IPS DF 4.7 (cell line): Measurements from ENCODE around the gene CD99L2.

Experiments
- DNase-seq: peaks from one replicate; pipeline ENCODE4 v3.0.0-alpha.2; 2013; ENCODE audit warnings: low spot score; ENCODE audit errors: extremely low read depth

Gene CD99L2

GRCh38 chrX:150765782-150766350 is 132.6 kb downstream of the CD99L2 start:
- DNase-seq = no peak

GRCh38 chrX:150765237-150765636 is 133.2 kb downstream of the CD99L2 start:
- no peak for DNase-seq

- no peak for DNase-seq
These were observed 134.7 kb downstream of the CD99L2 start for GRCh38 chrX:150763810-150764209.

- no peak for DNase-seq
These were observed 135.1 kb downstream of the CD99L2 start for GRCh38 chrX:150763303-150763797.

- no peak for DNase-seq
These were observed 136.0 kb downstream of the CD99L2 start for GRCh38 chrX:150762258-150763165.

GRCh38 chrX:150761819-150762216 is 136.7 kb downstream of the CD99L2 start:
- no peak for DNase-seq

- no peak for DNase-seq
These were observed 137.2 kb downstream of the CD99L2 start for GRCh38 chrX:150761176-150761818.

GRCh38 chrX:150759568-150760416 is 138.7 kb downstream of the CD99L2 start:
- DNase-seq = no peak

GRCh38 chrX:150757371-150757770 is 141.1 kb downstream of the CD99L2 start:
- DNase-seq = no peak

- no peak for DNase-seq
These were observed 144.5 kb downstream of the CD99L2 start for GRCh38 chrX:150753968-150754367.

- DNase-seq = no peak
These were observed 145.1 kb downstream of the CD99L2 start for GRCh38 chrX:150753357-150753756.

- no peak for DNase-seq
These were observed 146.3 kb downstream of the CD99L2 start for GRCh38 chrX:150752124-150752523.

GRCh38 chrX:150736475-150736874 is 162.0 kb downstream of the CD99L2 start:
- no peak for DNase-seq

GRCh38 chrX:150731795-150732194 is 166.7 kb downstream of the CD99L2 start:
- DNase-seq = no peak

- no peak for DNase-seq
These were observed 167.7 kb downstream of the CD99L2 start for GRCh38 chrX:150730719-150731118.

GRCh38 chrX:150729956-150730355 is 168.5 kb downstream of the CD99L2 start:
- DNase-seq = no peak

- DNase-seq = no peak
These were observed 178.8 kb downstream of the CD99L2 start for GRCh38 chrX:150719621-150720020.
